HPDE6-E6E7 (cell line): ENCODE measurements around the gene SRC.

Experiments
- DNase-seq: peaks from one replicate; pipeline ENCODE4 v3.0.0; 2011; ENCODE audit warnings: missing footprints; ENCODE audit errors: extremely low spot score

The SRC gene

DNA sequence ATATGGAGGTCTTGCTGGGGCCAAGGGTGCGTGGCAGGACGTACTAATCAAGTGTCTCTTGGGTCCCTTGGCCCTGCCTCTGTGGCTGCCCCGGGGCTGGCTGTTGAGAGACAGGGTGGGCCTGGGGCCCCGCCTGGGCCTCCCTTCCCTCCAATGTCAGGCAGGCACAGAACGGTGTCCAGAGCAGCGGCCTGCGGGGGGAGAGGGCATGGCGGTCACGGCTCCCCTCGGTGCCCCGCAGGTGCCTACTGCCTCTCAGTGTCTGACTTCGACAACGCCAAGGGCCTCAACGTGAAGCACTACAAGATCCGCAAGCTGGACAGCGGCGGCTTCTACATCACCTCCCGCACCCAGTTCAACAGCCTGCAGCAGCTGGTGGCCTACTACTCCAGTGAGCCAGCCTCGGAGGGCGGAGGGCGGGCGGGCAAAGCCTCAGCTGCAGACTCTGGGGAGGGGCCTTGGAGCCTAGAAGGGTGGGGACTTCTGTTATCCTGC lies 50.0 kb downstream of the SRC start:
- DNase-seq, result no peak

GRCh38 chr20:37396416-37397075 lies 50.6 kb downstream of the SRC start:
- no peak for DNase-seq

GRCh38 chr20:37397076-37397953 lies 51.4 kb downstream of the SRC start:
- no peak for DNase-seq

DNA sequence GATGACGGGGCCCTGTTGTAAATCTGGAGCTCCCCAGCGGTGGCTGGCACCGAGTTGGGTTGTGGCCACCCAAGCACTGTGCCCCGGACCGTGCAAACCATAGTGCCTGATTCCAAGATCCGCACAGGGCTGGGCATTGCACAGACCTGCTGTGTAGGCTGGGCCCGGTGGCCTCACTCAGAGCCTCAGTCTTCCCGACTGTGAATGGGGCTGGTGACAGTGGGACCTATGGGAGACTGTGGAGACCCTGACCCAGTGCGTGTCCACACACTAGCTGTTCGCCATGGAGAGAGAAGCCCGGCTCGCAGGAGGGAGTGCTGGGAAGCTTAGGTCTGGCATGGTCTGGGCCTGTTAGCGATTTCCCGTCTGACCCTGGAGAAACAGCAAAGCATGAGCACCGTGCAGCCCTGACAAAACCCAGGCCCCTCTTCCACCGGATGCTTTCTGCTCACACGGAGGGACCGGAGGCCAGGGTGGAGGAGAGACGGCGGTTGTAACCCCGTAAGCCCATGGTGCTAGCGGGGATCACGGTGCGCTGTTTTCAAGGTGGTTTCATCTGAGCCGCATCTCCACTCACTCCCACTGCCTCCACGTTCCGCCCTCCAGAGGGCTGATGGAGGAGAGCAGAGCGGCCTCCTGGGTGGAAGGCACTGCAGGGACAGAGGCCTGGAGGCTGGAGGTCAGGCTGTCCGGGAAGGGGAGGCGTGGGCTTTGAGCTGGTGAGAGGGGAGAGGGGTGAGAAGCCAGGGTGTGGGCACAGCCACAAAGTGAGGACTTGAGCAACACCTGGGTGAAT lies 52.2 kb downstream of the SRC start:
- DNase-seq, result no peak

- no peak for DNase-seq
These were observed 53.0 kb downstream of the SRC start for GRCh38 chr20:37398750-37399621.

GRCh38 chr20:37401282-37401929 lies 55.5 kb downstream of the SRC start:
- DNase-seq, result no peak

GRCh38 chr20:37401930-37402675 lies 56.2 kb downstream of the SRC start:
- no peak for DNase-seq

DNA sequence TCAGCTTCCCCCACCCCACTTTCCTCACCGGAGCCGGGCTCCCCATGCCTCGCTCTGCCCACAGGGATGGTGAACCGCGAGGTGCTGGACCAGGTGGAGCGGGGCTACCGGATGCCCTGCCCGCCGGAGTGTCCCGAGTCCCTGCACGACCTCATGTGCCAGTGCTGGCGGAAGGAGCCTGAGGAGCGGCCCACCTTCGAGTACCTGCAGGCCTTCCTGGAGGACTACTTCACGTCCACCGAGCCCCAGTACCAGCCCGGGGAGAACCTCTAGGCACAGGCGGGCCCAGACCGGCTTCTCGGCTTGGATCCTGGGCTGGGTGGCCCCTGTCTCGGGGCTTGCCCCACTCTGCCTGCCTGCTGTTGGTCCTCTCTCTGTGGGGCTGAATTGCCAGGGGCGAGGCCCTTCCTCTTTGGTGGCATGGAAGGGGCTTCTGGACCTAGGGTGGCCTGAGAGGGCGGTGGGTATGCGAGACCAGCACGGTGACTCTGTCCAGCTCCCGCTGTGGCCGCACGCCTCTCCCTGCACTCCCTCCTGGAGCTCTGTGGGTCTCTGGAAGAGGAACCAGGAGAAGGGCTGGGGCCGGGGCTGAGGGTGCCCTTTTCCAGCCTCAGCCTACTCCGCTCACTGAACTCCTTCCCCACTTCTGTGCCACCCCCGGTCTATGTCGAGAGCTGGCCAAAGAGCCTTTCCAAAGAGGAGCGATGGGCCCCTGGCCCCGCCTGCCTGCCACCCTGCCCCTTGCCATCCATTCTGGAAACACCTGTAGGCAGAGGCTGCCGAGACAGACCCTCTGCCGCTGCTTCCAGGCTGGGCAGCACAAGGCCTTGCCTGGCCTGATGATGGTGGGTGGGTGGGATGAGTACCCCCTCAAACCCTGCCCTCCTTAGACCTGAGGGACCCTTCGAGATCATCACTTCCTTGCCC lies 57.4 kb downstream of the SRC start:
- DNase-seq, result no peak

DNA sequence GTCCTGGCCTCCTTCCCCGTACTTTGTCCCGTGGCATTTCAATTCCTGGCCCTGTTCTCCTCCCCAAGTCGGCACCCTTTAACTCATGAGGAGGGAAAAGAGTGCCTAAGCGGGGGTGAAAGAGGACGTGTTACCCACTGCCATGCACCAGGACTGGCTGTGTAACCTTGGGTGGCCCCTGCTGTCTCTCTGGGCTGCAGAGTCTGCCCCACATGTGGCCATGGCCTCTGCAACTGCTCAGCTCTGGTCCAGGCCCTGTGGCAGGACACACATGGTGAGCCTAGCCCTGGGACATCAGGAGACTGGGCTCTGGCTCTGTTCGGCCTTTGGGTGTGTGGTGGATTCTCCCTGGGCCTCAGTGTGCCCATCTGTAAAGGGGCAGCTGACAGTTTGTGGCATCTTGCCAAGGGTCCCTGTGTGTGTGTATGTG lies 58.5 kb downstream of the SRC start:
- no peak for DNase-seq

- no peak for DNase-seq
These were observed 59.5 kb downstream of the SRC start for GRCh38 chr20:37405351-37405897.

DNA sequence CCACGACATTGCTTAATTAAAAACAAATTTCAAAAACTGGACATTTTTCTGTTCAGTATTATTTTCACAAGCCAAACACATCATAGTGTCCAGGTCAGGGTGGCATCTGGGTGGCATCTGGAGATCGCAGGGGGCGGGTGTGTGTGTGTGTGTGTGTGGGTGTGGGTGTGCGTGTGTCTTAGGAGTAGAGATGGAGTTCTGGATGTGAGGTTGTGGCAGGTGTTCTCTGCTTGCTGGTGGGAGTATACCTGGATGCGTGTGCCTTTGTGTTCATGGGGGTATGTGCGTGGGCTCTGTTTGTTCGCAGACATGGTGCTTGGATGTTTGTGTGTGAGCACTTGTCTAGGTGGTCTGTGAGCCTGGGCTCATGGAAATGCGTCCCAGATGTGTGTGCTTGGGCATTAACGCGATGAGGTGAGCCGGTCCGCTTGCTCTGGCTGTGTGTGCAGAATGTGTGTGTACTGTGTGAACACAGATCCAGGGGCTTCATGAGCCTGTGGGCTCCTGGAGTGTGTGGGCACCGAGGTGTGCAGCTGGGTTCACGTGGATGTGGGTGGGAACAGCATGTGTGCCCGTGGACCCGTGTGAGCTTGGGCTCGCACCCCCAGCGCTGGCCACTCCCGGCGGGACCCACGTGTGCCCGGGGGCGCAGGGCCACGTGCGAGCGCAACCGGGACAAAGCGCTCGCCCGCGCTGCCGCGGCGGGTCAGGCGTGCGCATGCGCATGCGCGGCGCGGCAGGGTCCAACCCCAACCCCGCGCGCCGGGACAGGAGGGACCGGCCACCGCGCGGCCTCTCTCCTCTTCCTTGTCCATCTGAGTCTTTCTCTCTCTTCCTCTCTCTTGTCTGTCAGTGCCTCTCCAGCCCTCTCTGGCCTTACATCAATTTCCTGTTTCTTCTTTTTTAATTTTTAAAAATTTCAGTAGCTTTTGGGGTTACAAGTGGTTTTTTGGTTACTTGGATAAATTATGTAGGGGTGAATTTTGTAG lies 60.4 kb downstream of the SRC start:
- DNase-seq, result peak; percentile 81

DNA sequence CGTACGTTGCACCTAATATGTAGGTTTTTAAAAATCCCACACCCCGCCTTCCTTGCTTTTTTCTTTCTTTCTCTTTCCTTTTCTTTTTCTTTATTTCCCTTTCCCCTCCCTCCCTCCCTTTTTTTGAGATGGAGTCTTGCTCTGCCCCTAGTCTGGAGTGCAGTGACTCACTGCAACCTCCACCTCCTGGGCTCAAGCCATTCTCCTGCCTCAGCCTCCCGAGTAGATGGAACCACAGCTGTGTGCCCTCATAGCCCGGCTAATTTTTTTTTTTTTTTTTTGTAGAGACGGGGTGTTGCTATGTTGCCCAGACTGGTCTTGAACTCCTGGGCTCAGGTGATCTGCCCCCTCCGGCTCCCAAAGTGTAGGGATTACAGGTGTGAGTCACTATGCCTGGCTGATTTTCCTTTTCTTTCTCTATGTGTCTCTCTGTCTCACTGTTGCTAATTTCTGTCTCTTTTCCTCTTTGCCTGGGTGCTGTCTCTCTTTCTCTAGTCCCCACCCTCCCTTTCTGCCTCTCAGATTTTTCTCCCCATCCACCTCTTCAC lies 61.2 kb downstream of the SRC start:
- no peak for DNase-seq

DNA sequence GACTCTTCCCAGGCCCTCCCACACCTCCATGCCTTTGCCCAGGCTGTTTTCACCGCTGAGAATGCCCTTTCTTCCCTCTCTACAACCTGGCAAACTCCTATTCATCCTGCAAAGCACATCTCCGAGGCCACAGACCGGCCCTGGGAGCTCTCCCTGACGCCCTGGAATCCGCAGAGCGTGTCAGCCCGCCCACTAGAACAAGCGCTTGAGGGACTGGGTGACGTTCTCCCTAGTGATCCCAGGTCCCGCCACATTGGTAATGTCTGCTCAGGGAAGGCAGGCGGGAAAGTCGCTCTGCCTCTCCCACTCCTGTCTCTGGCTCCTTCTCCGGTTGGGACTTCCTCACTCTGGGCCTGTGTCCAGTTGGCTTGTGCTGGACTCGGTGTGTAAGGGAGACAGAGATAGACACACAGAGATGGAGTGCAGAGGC lies 61.6 kb downstream of the SRC start:
- no peak for DNase-seq

DNA sequence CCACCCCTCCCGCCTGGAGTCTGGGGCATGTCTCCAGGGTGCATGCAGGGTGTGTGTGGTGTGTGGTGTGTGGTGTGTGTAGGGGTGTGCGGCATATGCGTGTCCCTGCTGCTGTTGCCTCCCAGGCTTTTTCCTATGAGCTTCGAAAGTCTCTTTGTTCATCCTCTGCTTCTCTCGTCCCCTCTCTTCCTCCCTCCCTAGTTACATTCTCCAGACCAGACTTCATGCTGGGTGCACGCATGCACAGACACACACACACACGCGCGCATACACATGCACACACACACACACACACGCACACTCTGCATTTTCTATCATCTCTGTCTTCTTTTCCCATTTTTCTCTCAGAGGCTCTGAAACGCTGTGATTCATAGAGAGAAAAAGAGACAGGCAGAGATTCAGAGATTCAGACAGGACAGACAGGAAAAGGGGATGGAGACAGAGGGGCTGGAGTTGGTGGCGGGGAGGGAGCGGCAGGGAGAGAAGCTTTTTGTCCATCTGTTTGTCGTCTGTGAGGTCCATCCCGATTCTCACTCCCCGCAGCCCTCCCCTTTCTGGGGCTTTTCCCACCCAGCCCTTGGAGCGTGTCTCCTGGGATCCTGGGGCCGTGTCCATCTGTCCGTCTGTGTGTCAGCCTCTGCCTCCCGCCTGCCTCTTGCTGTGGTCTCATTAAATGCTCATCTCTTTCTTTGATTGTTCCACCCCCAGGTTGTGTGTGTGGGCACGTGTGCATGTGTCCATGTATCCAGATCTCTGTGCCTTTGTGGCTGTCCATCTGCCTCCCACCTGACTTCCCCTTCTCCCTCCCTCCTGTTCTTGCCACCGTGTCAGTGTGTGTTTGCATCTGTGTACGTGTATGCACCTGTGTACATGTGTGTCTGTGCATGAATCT lies 62.6 kb downstream of the SRC start:
- DNase-seq, result no peak

DNA sequence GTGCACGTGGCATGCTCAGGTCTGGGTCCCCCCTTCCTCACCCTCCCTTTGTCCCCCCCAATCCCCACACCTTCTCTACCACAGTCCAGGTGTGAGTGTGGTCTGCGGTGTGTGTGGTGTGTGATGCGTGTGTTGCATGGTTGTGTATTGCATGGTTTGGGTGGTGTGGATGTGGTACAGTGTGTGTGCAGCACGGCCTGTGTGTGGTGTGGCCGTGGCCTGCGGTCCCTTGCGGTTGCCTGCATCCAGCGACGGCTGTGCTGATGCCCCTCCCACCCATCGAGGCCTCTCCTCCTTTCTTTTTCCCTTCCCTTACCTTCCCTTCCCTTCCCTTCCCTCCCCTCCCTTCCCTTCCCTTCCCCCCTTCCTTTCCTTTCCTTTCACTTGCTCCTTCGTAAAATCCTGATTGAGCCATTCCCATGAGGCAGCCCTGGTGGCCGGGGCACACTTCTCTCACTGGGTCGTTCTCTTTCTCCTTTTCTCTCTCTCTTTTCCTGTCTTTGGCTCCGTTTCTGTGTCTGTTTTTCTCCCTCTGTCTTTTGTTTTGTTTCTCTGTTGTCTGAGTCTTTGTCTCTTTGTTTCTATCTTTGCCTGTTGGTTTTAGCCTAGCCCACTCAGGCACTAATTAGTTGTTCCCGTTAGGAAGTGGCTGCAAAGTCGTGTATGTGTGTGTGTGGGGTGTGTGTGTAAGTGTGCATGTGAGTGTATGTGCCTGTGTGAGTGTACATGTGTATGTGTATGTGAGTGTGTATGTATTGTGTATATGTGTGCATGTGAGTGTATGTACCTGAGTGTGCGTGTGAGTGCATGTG lies 65.7 kb downstream of the SRC start:
- no peak for DNase-seq
